Measurements from ENCODE around the gene HPN.
"Not testable (repeated sequence)": the region's sequence is repeated elsewhere in the genome, so short reads cannot be mapped to it uniquely, and the experiment has no call there.

The HPN gene

GRCh38 chr19:35099897-35100275 is 58.4 kb downstream of the HPN start:
- Histone ChIP-seq H3K4me3 (ENCODE audit: low read depth, low read length) (no peak overlapping the region), H3K27ac (ENCODE audit: low read depth, low read length) (no peak overlapping the region), H3K4me2 (ENCODE audit: low read length) (no peak overlapping the region), H3K79me2 (ENCODE audit: control insufficient read depth, insufficient read depth, low read length, poor library complexity) (no peaks in the 10 kb centered on the region), H3K14ac (ENCODE audit: low read length) (no peak overlapping the region), H3K18ac (ENCODE audit: low read length) (no peak overlapping the region), H3K4me1 (ENCODE audit: control insufficient read depth in 1 of 2, insufficient read depth in 2 of 2, low read length in 2 of 2) (no peaks in the 10 kb centered on the region), H3K27me3 (ENCODE audit: insufficient read depth, low read length) (no peaks in the 10 kb centered on the region), H2AK5ac (ENCODE audit: low read length) (no peak overlapping the region), H3K9me3 (ENCODE audit: insufficient read depth, low read depth, low read length) (no peaks in the 10 kb centered on the region), H3K79me1 (ENCODE audit: low read length) (no peaks in the 10 kb centered on the region), H4K12ac (ENCODE audit: low read depth, low read length) (no peak overlapping the region), H2BK5ac (ENCODE audit: low read depth, low read length, poor library complexity) (no peak overlapping the region), H3K23ac (ENCODE audit: low read length) (no peak overlapping the region), H4K91ac (ENCODE audit: low read depth, low read length) (no peak overlapping the region), H3K4ac (ENCODE audit: low read depth, low read length) (no peak overlapping the region), H2BK12ac (ENCODE audit: low read length) (no peak overlapping the region), H2AFZ (ENCODE audit: insufficient read depth, low read length, poor library complexity) (no peak overlapping the region), H3K9ac (ENCODE audit: low read length) (no peak overlapping the region), H4K8ac (ENCODE audit: low read depth, low read length) (no peak overlapping the region), H2BK120ac (ENCODE audit: insufficient read depth, low read length, poor library complexity) (no peak overlapping the region), H3K36me3 (ENCODE audit: control insufficient read depth in 1 of 2, insufficient read depth in 2 of 2, low read length in 2 of 2) (no peaks in the 10 kb centered on the region)
- no CpG with 5 or more reads among the region's 13 CpGs for WGBS (ENCODE audit: extremely low coverage, insufficient coverage, insufficient read length)
- DNase-seq: no peak

- Histone ChIP-seq H3K9me3 (ENCODE audit: insufficient read depth, low read depth, low read length) (peaks cover 3% of the 10 kb centered on the region), H3K4ac (ENCODE audit: low read depth, low read length) (no peak overlapping the region), H3K23ac (ENCODE audit: low read length) (no peak overlapping the region), H2BK5ac (ENCODE audit: low read depth, low read length, poor library complexity) (no peak overlapping the region), H2BK12ac (ENCODE audit: low read length) (no peak overlapping the region), H2AFZ (ENCODE audit: insufficient read depth, low read length, poor library complexity) (no peak overlapping the region), H3K14ac (ENCODE audit: low read length) (no peak overlapping the region), H3K79me2 (ENCODE audit: control insufficient read depth, insufficient read depth, low read length, poor library complexity) (no peaks in the 10 kb centered on the region), H3K4me3 (ENCODE audit: low read depth, low read length) (no peak overlapping the region), H2BK120ac (ENCODE audit: insufficient read depth, low read length, poor library complexity) (no peak overlapping the region), H3K27me3 (ENCODE audit: insufficient read depth, low read length) (no peaks in the 10 kb centered on the region), H3K4me1 (ENCODE audit: control insufficient read depth in 1 of 2, insufficient read depth in 2 of 2, low read length in 2 of 2) (no peaks in the 10 kb centered on the region), H3K36me3 (ENCODE audit: control insufficient read depth in 1 of 2, insufficient read depth in 2 of 2, low read length in 2 of 2) (no peaks in the 10 kb centered on the region), H3K79me1 (ENCODE audit: low read length) (no peaks in the 10 kb centered on the region), H3K18ac (ENCODE audit: low read length) (no peak overlapping the region), H4K91ac (ENCODE audit: low read depth, low read length) (no peak overlapping the region), H3K4me2 (ENCODE audit: low read length) (no peak overlapping the region), H2AK5ac (ENCODE audit: low read length) (no peak overlapping the region), H4K12ac (ENCODE audit: low read depth, low read length) (no peak overlapping the region), H3K27ac (ENCODE audit: low read depth, low read length) (no peak overlapping the region), H4K8ac (ENCODE audit: low read depth, low read length) (no peak overlapping the region), H3K9ac (ENCODE audit: low read length) (no peak overlapping the region)
- WGBS (ENCODE audit: extremely low coverage, insufficient coverage, insufficient read length): no CpG with 5 or more reads among the region's 16 CpGs
- no peak for DNase-seq
Observed at GRCh38 chr19:35100588-35101533, 59.3 kb downstream of the HPN start.

GRCh38 chr19:35101949-35102348 is 60.4 kb downstream of the HPN start:
- H2AK5ac ChIP-seq (ENCODE audit: low read length); H2BK12ac ChIP-seq (ENCODE audit: low read length); H4K8ac ChIP-seq (ENCODE audit: low read depth, low read length); H3K23ac ChIP-seq (ENCODE audit: low read length); H3K4ac ChIP-seq (ENCODE audit: low read depth, low read length); H3K9me3 ChIP-seq (ENCODE audit: insufficient read depth, low read depth, low read length); H3K9ac ChIP-seq (ENCODE audit: low read length); H3K36me3 ChIP-seq (ENCODE audit: control insufficient read depth in 1 of 2, insufficient read depth in 2 of 2, low read length in 2 of 2); H2BK5ac ChIP-seq (ENCODE audit: low read depth, low read length, poor library complexity); H4K12ac ChIP-seq (ENCODE audit: low read depth, low read length); H3K4me2 ChIP-seq (ENCODE audit: low read length); H3K79me2 ChIP-seq (ENCODE audit: control insufficient read depth, insufficient read depth, low read length, poor library complexity); H4K91ac ChIP-seq (ENCODE audit: low read depth, low read length); H2BK120ac ChIP-seq (ENCODE audit: insufficient read depth, low read length, poor library complexity); H3K18ac ChIP-seq (ENCODE audit: low read length); DNase-seq; H3K4me3 ChIP-seq (ENCODE audit: low read depth, low read length); H3K4me1 ChIP-seq (ENCODE audit: control insufficient read depth in 1 of 2, insufficient read depth in 2 of 2, low read length in 2 of 2); H3K27ac ChIP-seq (ENCODE audit: low read depth, low read length); H3K27me3 ChIP-seq (ENCODE audit: insufficient read depth, low read length); H3K14ac ChIP-seq (ENCODE audit: low read length); H3K79me1 ChIP-seq (ENCODE audit: low read length); H2AFZ ChIP-seq (ENCODE audit: insufficient read depth, low read length, poor library complexity): not testable (repeated sequence)
- WGBS (ENCODE audit: extremely low coverage, insufficient coverage, insufficient read length): no CpG with 5 or more reads among the region's 10 CpGs

GRCh38 chr19:35103614-35104013 is 62.1 kb downstream of the HPN start:
- not testable (repeated sequence) for H3K18ac ChIP-seq (ENCODE audit: low read length); H2AFZ ChIP-seq (ENCODE audit: insufficient read depth, low read length, poor library complexity); H3K27me3 ChIP-seq (ENCODE audit: insufficient read depth, low read length); H2BK5ac ChIP-seq (ENCODE audit: low read depth, low read length, poor library complexity); H3K27ac ChIP-seq (ENCODE audit: low read depth, low read length); DNase-seq; H3K9ac ChIP-seq (ENCODE audit: low read length); H3K14ac ChIP-seq (ENCODE audit: low read length); H3K36me3 ChIP-seq (ENCODE audit: control insufficient read depth in 1 of 2, insufficient read depth in 2 of 2, low read length in 2 of 2); H3K4me2 ChIP-seq (ENCODE audit: low read length); H2AK5ac ChIP-seq (ENCODE audit: low read length); H3K23ac ChIP-seq (ENCODE audit: low read length); H4K12ac ChIP-seq (ENCODE audit: low read depth, low read length); H3K9me3 ChIP-seq (ENCODE audit: insufficient read depth, low read depth, low read length); H3K4ac ChIP-seq (ENCODE audit: low read depth, low read length); H2BK120ac ChIP-seq (ENCODE audit: insufficient read depth, low read length, poor library complexity); H3K4me3 ChIP-seq (ENCODE audit: low read depth, low read length); H4K8ac ChIP-seq (ENCODE audit: low read depth, low read length); H3K79me2 ChIP-seq (ENCODE audit: control insufficient read depth, insufficient read depth, low read length, poor library complexity); H3K79me1 ChIP-seq (ENCODE audit: low read length); H4K91ac ChIP-seq (ENCODE audit: low read depth, low read length); H3K4me1 ChIP-seq (ENCODE audit: control insufficient read depth in 1 of 2, insufficient read depth in 2 of 2, low read length in 2 of 2); H2BK12ac ChIP-seq (ENCODE audit: low read length)
- no CpG with 5 or more reads among the region's 10 CpGs for WGBS (ENCODE audit: extremely low coverage, insufficient coverage, insufficient read length)
